Measurements from ENCODE around the gene MFN2.

DNA sequence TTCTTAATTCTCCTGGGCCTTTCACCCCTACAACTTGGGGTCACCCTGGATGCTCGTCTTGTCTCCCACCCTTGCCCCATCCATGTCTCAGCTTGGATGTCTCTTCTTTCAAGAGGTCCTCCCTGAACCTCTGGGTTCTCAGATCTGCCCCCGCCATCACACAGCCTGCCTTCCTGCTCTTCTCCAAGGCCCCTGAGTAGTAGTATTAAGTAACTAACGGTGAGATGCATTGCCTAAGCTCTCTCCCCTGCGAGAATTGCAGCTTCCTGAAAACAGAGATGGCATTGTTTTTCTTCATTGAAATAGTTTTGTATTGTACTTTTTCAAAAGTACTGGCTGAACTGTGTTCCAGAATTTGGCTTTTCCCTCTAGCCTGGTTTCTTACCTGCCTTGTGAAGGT, 55.1 kb downstream of the MFN2 start:
- TF ChIP-seq TARDBP (IDR thresholded peaks at IDR 0.05) (no peak), FOXM1 (IDR thresholded peaks at IDR 0.05; ENCODE audit: borderline replicate concordance) (no peak), L3MBTL2 (conservative IDR thresholded peaks at IDR 0.05) (no peak), SP1 (IDR thresholded peaks at IDR 0.05) (no peak), BHLHE40 (IDR thresholded peaks at IDR 0.05; ENCODE audit: borderline replicate concordance) (no peak), FOXK2 (IDR thresholded peaks at IDR 0.05) (no peak), ARNT (IDR thresholded peaks at IDR 0.05) (no peak)
